CD4-positive, alpha-beta T cell treated with Interleukin-6 at 100 ng/mL for 8 hours (primary cell): ENCODE data around the gene GTF2H1.

Experiments
- DNase-seq: peaks from one replicate; pipeline ENCODE4 v3.0.0-alpha.2; 2020; ENCODE audit warnings: mixed read lengths, low spot score

GTF2H1 gene

DNA sequence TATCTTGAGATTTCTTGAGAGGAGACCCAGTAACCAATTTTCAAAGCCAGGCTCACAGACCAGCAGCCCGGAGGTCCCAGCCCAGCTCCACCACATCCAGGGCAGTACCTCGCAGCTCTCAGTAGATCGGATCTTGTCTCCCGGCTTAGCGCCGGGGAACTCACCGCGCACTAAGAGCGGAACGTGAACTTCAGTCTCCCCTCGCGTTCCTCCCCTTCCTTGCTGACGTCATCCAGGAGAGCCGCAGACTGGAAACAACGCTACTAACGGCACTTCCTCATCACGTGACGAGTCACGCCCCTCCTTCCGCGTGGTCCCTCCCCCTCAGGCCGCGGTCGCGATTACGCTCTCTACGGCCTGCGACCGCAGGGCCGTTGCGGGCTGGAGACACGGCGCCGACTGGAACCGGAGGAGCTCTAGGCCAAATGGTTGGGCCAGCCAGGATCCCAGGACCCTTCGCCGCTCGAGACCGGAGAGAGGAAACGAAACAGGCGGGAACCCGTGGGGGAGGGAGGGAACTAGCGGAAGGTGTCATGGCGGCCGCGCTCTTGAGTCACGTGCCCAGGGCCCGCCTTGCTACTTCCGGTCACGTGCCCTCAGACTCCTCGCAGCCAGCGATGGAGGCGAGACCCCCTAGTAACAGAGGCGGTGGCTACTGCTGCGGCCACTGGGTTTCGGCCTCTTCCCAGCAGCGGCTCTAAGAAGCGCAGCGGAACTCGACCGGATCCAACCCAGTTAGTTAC, at the start of gene GTF2H1, which contains the start of gene HPS5:
Gene GTF2H1 (plus strand): TSS at position 599 of the 743 bp plus-strand sequence. CDS start 10,508 bp downstream, outside the sequence.
Gene HPS5 (minus strand): TSS at position 172 of the 743 bp plus-strand sequence. CDS start 4,282 bp downstream, outside the sequence.
- peak; percentile 96 for DNase-seq

DNA sequence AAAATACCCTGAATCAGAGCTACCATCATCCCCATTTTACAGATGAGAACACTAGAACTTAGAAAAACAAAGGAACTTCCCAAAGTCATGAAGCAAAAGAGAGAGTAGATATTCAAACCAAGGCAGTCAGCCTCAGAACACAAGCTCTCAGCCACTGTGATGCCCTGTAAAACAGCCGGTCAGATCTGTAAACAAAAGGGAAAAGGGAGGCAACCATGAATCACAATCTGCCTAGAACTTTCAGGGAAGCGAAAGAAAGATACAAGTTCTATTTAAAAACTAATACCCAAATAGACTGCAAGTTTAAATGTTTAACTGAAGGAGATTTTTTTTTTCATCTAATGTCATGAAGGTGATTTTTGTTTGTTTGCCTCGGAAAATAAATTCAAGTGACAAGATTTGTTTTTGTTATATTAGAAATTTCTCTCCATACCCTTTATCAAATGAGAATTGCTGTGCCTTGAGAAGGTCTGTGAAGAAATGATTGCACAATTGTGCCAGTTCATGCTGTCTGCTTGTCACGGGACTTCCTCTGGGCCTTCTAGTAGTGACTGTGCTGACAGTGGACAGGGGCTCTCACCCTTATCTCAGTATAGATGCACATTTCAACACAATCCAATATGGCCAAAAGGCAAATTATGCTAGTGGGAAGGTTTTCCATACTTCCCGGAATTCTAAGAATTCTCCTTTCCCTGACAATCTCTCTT, 44.6 kb upstream of the GTF2H1 start:
- DNase-seq, result no peak

DNA sequence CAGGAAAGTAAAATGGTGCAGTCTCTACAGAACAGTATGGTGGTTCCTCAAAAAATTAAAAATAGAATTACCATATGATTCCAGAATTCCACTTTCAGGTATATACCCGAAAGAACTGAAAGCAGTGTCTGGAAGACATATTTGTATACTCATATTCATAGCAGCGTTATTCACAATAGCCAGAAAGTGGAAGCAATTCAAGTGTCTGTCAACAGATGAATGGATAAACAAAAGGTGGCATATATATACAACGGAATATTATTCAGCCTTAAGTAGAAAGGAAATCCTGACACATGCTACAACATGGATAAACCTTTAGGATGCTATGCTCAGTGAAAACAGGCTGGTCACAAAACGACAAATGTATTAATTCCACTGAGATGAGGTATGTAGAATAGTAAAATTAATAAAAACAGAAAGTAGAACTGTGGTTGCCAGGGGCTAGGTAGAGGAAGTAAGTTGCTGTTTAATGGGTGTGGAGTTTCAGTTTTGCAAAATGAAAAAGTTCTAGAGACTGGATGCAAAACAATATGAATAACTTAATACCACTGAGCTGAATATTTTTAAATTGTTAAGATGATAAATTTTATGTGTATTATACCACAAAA, 41.8 kb upstream of the GTF2H1 start:
- no peak for DNase-seq

GRCh38 chr11:18282626-18283025, 39.7 kb upstream of the GTF2H1 start:
- DNase-seq, result no peak

DNA sequence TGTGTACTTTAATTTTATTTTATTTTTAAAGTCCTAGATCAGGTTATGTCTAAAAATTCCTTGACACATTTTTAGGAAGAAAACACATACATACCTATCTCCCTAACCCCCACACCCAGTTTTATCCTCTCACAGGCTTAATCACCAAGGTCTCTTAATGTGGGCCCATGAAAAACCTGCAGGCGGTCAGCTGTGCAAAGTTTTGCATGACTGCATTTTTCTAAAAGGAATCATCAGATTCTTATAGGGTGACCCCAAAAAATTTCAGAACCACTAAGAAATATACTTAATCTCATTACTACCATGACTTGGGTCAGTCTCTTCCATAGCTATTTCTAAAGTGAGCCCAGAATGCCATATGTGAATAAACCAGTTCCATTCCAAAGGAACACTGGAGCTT, 36.5 kb upstream of the GTF2H1 start:
- no peak for DNase-seq

- no peak for DNase-seq
Observed at GRCh38 chr11:18288911-18289310, 33.5 kb upstream of the GTF2H1 start.

- DNase-seq, result no peak
Observed at GRCh38 chr11:18294862-18295261, 27.5 kb upstream of the GTF2H1 start.

DNA sequence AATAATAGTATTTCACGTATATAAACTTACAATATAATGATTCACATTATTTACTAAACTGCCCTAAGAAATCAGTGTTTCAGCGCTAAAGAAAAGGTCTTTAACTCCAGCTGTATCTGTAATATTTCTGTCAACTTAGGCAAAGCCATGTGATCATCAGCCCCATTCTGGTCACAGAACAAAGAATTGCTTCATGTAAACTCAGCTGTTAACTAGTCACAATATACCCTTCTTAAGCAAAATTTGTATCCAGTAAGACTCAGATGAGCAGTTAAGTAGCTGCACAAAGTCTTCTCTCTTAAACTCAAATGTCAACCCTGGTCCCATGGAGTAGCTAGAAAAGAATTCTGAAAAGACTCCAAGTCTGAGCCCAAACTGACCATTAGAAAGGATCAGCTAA, 27.1 kb upstream of the GTF2H1 start:
- DNase-seq, result no peak

DNA sequence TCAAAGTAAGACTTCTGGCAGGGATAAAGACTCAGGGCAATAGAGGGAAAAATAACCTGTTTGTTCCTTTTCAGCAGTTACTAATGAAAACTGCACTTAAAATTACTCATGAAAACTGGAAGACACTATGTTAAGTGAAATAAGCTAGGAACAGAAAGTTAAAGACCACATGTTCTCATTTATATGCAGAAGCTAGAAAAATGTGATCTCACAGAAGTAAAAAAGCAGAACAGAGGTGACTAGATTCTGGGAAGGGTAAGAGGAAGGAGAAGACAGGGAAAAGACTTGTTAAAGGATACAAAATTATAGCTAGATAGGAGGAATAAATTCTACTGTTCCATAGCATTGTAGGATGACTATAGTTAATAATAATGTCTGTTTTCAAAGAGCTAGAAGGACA, 22.6 kb upstream of the GTF2H1 start:
- DNase-seq, result no peak

- no peak for DNase-seq
Observed at GRCh38 chr11:18304745-18305144, 17.6 kb upstream of the GTF2H1 start.

GRCh38 chr11:18307461-18308139, 14.8 kb upstream of the GTF2H1 start:
- no peak for DNase-seq

DNA sequence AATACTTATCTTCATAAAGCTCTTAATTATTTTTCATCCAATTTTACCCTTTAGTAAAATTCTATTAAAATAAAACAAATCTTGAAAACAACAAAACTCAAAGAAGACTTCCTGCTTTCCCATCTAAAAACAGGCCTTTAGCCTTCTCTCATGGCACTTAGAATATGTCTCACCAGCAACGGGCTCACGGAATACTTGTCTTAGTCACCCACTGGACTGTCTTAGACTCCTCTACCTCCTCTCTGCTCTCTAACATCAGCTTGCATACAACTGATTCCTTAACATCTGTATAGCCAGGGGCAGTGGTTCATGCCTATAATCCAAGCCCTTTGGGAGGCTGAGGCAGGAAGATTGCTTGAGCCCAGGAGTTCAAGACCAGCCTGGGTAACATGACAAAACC, 14.1 kb upstream of the GTF2H1 start:
- no peak for DNase-seq

GRCh38 chr11:18309691-18310090, 12.7 kb upstream of the GTF2H1 start:
- DNase-seq, result no peak

DNA sequence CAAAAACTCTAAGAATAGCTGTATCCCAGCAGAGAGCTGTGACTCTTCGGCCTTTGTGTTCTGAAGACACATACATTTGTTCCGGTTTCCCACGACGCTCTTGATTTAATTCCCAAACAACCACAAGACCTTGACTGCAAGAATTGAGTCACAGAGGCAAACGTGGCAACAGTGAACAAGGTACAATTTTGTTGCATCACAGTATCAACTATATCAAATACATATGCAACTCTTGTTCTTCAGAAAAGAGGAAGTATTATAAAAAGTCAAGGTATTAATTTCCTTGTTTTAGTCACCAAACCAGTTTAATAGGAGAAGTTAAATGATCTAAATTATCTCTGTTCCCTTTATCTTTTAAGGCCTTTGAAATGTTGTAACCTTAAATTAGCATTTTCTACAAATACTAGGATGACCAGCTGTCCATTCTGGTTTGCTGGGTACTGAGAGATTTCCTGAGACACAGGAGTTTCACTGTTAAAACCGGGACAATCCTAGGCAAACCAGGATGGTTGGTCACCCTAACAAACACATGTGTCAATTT, 11.5 kb upstream of the GTF2H1 start:
- DNase-seq, result no peak

DNA sequence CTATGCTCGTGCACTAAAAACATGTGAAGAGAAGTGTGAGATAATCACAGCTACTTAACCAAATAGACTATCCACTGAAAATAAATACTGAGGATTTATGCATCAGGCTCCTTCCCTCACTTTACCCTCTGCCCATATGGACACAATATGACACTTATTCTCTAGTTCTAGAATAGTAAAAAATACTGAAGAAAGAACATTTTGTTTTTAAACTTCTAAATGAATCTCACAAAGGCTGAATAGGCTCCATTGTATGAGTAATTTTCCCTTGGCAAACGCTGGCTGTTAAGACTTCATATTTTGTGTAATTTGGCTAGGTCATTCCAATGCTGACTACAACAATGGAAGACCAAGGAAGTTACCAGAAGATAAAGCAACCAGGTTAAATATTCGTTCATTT, 10.4 kb upstream of the GTF2H1 start:
- DNase-seq, result no peak

DNA sequence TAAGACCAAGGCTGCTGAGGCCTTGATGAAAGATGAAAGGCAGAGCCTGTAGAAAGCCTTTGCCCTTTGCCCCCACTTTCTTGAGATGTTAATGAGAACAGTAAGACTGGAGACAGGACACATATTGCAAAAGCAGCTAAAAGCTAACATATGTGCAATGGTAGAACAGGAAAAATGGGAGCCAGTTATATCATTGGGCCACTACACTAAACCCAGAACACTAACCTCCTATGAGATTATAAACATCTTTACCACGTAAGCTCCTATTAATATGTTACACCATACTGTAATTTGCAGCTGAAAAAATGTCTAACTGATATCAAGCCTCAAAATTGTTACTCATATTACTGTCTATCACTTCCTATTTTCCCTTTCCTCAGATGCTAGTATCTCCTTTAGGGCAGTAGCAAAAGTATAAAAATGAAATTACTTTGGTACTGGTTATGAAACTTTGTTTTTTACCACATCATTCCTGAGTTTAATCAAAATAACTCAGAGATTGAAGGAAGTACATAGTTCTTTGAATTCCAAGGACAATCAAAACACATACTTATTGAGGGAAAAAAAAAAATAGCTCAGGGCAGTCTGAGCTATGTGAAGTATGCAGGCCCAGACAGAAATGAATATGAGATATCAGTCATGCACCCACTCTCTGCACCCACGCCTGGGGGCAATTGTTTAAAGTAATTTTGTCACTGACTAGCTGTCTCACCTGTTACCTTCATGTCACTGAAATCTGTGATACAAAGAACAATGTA, 9.5 kb upstream of the GTF2H1 start:
- no peak for DNase-seq

DNA sequence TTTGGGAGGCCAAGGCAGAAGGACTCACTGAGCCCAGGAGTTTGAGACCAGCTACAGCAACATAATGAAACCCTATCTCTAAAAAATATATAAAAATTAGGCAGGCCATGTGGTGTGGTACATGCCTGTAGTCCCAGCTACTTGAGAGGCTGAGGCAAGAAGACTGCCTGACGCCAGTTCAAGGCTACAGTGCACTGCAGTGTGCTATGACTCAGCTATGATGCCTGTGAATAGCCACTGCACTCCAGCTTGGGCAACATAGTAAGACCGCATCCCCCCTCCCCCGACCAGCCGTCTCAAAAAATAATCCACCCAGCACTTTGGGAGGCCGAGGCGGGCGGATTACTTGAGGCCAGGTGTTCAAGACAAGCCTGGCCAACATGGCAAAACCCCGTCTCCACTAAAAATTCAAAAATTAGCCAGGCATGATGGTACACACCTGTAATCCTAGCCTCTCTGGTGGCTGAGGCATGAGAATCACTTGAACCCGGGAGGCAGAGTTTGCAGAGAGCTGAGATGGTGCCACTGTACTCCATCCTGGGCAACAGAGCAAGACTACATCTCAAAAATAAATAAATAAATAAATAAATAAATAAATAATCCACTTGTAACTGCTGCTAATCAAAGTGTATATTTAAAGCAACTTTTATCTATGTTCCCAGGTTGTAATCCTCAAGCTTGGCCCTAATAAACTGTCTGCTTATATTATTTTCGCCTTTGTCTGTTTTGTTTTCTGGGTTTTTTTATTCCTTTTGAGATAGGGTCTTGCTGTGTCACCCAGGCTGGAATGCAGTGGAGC, 8.2 kb upstream of the GTF2H1 start:
- no peak for DNase-seq

DNA sequence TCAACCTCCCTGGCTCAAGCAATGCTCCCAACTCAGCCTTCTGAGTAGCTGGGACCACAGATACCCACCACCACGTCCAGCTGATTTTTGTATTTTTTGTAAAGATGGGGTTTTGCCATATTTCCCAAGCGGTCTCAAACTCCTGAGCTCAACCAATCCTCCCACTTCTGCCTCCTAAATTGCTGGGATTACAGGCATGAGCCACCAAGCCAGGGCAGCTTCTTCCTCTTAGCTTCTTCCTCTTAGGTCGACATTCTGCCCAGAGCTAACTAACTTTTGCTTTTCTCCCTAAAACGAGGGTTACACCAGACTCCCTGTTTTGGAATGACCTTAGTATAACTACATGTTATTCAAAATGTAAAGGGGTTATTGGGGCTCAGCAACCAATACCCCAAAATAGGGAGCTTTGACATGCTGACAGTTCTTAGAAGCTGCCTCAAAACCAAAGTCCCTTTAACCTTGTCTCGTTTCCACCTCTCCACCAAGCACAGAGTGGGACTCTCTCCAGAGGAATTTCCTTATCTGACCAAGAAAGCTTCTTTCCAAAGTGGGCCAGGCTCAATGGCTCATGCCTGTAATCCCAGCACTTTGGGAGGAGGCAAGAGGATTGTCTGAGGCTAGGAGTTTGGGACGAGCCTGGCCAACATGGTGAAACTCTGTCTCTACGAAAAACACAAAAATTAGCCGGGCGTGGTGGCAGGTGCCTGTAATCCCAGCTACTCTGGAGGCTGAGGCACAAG, 7.4 kb upstream of the GTF2H1 start:
- DNase-seq, result no peak

GRCh38 chr11:18315893-18316292, 6.5 kb upstream of the GTF2H1 start:
- DNase-seq, result no peak

GRCh38 chr11:18317551-18317950, 4.8 kb upstream of the GTF2H1 start:
- DNase-seq, result no peak
